Measurements from ENCODE around the gene ZMYM1.
"Not testable (repeated sequence)": the region's sequence is repeated elsewhere in the genome, so short reads cannot be mapped to it uniquely, and the experiment has no call there.

ZMYM1 gene

GRCh38 chr1:35120458-35121133 lies 41.4 kb downstream of the ZMYM1 start:
- no peak overlapping the region for H3K27ac ChIP-seq
- TF ChIP-seq CTCF (IDR thresholded peaks at IDR 0.05) (no peak), ZFX (IDR thresholded peaks at IDR 0.05; ENCODE audit: borderline replicate concordance) (no peak)

GRCh38 chr1:35122311-35122710 lies 43.1 kb downstream of the ZMYM1 start:
- TF ChIP-seq ZFX (IDR thresholded peaks at IDR 0.05; ENCODE audit: borderline replicate concordance) (no peak), CTCF (IDR thresholded peaks at IDR 0.05) (no peak)
- no peak overlapping the region for H3K27ac ChIP-seq

- TF ChIP-seq ZFX (IDR thresholded peaks at IDR 0.05; ENCODE audit: borderline replicate concordance) = no peak
- TF ChIP-seq CTCF (IDR thresholded peaks at IDR 0.05) = no peak
- no peak overlapping the region for H3K27ac ChIP-seq
Measured at GRCh38 chr1:35126546-35126945, 47.4 kb downstream of the ZMYM1 start.

- no peak overlapping the region for H3K27ac ChIP-seq
- TF ChIP-seq ZFX (IDR thresholded peaks at IDR 0.05; ENCODE audit: borderline replicate concordance) = no peak
- TF ChIP-seq CTCF (IDR thresholded peaks at IDR 0.05) = no peak
Measured at GRCh38 chr1:35129080-35129479, 49.9 kb downstream of the ZMYM1 start.

- TF ChIP-seq CTCF (IDR thresholded peaks at IDR 0.05) = no peak
- no peak for TF ChIP-seq ZFX (IDR thresholded peaks at IDR 0.05; ENCODE audit: borderline replicate concordance)
- H3K27ac ChIP-seq = no peak overlapping the region
Measured at GRCh38 chr1:35136780-35137179, 57.6 kb downstream of the ZMYM1 start.

GRCh38 chr1:35137590-35137989 lies 58.4 kb downstream of the ZMYM1 start:
- not testable (repeated sequence) for H3K27ac ChIP-seq

- H3K27ac ChIP-seq = not testable (repeated sequence)
Measured at GRCh38 chr1:35142294-35142693, 63.1 kb downstream of the ZMYM1 start.

- not testable (repeated sequence) for H3K27ac ChIP-seq
Measured at GRCh38 chr1:35142728-35143127, 63.5 kb downstream of the ZMYM1 start.

- TF ChIP-seq CTCF (IDR thresholded peaks at IDR 0.05) = no peak
- no peak for TF ChIP-seq ZFX (IDR thresholded peaks at IDR 0.05; ENCODE audit: borderline replicate concordance)
- no peak overlapping the region for H3K27ac ChIP-seq
Measured at GRCh38 chr1:35143737-35144508, 64.7 kb downstream of the ZMYM1 start.

GRCh38 chr1:35145892-35146549 lies 66.8 kb downstream of the ZMYM1 start:
- not testable (repeated sequence) for H3K27ac ChIP-seq
